Gastroesophageal sphincter (tissue), 4 donors: ENCODE data around the gene METRN. TPM values are rescaled to one million over a fixed set of nuclear protein-coding genes. Genes with fewer than 3 reads are reported as not detected.

Source experiments
- ATAC-seq: fragments of 150-250 bp; one replicate; pipeline ENCODE4 v1.9.1; 2016; ENCODE audit warnings: mild to moderate bottlenecking, moderate library complexity
- H3K27ac ChIP-seq, 4 donors: fragments of 200-600 bp; sonication (generic) in 3 of 4; 1 replicate in 3 of 4; 2 replicates in 1 of 4; pipeline ENCODE4 v1.5.1; 2016 to 2019
- H3K27me3 ChIP-seq: fragments of 200-600 bp; sonication (generic); one replicate; pipeline ENCODE4 v1.5.1; 2019
- H3K36me3 ChIP-seq, 2 donors: fragments of 200-600 bp; sonication (generic); one replicate each; pipeline ENCODE4 v1.5.1; 2019; ENCODE audit warnings: control low read depth in 1 of 2
- H3K4me1 ChIP-seq, 3 donors: fragments of 200-600 bp; sonication (generic); 1 replicate in 2 of 3; 2 replicates in 1 of 3; pipeline ENCODE4 v1.5.1; 2016 to 2019; ENCODE audit warnings: control low read depth in 2 of 3
- H3K4me3 ChIP-seq, 2 donors: fragments of 200-600 bp; sonication (generic); one replicate each; pipeline ENCODE4 v1.5.1; 2019; ENCODE audit warnings: mild to moderate bottlenecking in 1 of 2, moderate library complexity in 1 of 2
- H3K9me3 ChIP-seq, 3 donors: fragments of 200-600 bp; sonication (generic); one replicate each; pipeline ENCODE4 v1.5.1; 2017 to 2019; ENCODE audit warnings: control low read depth in 2 of 3
- EP300 ChIP-seq: sonication (generic); formaldehyde crosslinking; IDR thresholded peaks from one replicate; pipeline ENCODE4 v1.6.1; 2017; ENCODE audit warnings: antibody characterized with exemption, mild to moderate bottlenecking
- POLR2A ChIP-seq, 2 donors: fragments of 450-650 bp; IDR thresholded peaks; one replicate each; pipeline ENCODE4 v1.6.1; 2017; ENCODE audit warnings: antibody characterized with exemption in 2 of 2, mild to moderate bottlenecking in 2 of 2, moderate library complexity in 1 of 2
- POLR2AphosphoS5 ChIP-seq: sonication (generic); formaldehyde crosslinking; IDR thresholded peaks from one replicate; pipeline ENCODE4 v1.6.1; 2017; ENCODE audit warnings: antibody characterized with exemption
- WGBS, 2 donors: methylation state at CpG; one replicate each; pipeline ENCODE4 v1.1.5; 2018; ENCODE audit warnings: low coverage in 1 of 2; 5-methylcytosine and 5-hydroxymethylcytosine counted together
- total RNA-seq, 4 donors: library from RNA; depleted of rRNA; stranded (reverse); fragments of >200 nt; gene quantifications; one replicate each; pipeline ENCODE4 v1.1.0, GENCODE V29; 2016
- TF ChIP-seq, protein P1 (sequence below), 4 experiments: fragments of 200-600 bp in 2 of 4; fragments of 450-650 bp in 2 of 4; sonication (generic) in 1 of 4; IDR thresholded peaks; one replicate each; pipeline ENCODE4 v1.5.1; 2017 to 2019; ENCODE audit warnings: antibody characterized with exemption in 4 of 4, mild to moderate bottlenecking in 2 of 4, moderate library complexity in 2 of 4

METRN gene
- total RNA-seq, 4 donors from 2014 or later = 22.6 to 77.7 (median 63.8) TPM

DNA sequence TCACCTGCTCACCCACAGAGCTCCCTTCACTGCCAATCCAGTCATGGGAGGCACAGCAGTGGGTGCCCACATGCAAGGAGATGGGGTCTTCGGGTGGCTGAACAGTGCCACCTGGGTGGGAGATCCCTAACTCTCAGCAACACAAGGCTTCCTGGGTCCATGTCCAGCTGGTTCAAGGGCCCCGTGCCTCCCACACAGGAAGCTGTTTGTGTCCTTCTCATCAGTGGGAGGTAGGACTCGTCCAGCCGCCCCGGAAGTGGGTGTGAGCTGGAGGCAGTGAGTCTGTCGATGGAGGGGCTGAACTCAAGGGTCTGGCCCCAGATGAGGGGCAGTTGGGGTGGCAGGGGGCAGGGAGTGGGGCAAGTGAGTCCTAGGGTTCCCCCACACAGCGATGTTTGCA, 10.9 kb upstream of the METRN start:
- TF ChIP-seq POLR2AphosphoS5 = no peak
- no peak for TF ChIP-seq EP300
- TF ChIP-seq POLR2A (IDR thresholded peaks at IDR 0.05) = no peak
- TF ChIP-seq, protein P1, sequence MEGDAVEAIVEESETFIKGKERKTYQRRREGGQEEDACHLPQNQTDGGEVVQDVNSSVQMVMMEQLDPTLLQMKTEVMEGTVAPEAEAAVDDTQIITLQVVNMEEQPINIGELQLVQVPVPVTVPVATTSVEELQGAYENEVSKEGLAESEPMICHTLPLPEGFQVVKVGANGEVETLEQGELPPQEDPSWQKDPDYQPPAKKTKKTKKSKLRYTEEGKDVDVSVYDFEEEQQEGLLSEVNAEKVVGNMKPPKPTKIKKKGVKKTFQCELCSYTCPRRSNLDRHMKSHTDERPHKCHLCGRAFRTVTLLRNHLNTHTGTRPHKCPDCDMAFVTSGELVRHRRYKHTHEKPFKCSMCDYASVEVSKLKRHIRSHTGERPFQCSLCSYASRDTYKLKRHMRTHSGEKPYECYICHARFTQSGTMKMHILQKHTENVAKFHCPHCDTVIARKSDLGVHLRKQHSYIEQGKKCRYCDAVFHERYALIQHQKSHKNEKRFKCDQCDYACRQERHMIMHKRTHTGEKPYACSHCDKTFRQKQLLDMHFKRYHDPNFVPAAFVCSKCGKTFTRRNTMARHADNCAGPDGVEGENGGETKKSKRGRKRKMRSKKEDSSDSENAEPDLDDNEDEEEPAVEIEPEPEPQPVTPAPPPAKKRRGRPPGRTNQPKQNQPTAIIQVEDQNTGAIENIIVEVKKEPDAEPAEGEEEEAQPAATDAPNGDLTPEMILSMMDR (IDR thresholded peaks at IDR 0.05) = no peak
- no peak overlapping the region for H3K27ac ChIP-seq
- H3K36me3 ChIP-seq = no peaks in the 10 kb centered on the region
- peaks cover 100% of the 10 kb centered on the region for H3K27me3 ChIP-seq
- no CpG with 5 or more reads among the region's 7 CpGs for WGBS, 2 donors
- no peaks in the 10 kb centered on the region for H3K9me3 ChIP-seq
- ATAC-seq = no peak
- H3K4me3 ChIP-seq = no peak overlapping the region
- H3K4me1 ChIP-seq = peaks cover 0 to 32% (median 7%) of the 10 kb centered on the region in 3 donors

DNA sequence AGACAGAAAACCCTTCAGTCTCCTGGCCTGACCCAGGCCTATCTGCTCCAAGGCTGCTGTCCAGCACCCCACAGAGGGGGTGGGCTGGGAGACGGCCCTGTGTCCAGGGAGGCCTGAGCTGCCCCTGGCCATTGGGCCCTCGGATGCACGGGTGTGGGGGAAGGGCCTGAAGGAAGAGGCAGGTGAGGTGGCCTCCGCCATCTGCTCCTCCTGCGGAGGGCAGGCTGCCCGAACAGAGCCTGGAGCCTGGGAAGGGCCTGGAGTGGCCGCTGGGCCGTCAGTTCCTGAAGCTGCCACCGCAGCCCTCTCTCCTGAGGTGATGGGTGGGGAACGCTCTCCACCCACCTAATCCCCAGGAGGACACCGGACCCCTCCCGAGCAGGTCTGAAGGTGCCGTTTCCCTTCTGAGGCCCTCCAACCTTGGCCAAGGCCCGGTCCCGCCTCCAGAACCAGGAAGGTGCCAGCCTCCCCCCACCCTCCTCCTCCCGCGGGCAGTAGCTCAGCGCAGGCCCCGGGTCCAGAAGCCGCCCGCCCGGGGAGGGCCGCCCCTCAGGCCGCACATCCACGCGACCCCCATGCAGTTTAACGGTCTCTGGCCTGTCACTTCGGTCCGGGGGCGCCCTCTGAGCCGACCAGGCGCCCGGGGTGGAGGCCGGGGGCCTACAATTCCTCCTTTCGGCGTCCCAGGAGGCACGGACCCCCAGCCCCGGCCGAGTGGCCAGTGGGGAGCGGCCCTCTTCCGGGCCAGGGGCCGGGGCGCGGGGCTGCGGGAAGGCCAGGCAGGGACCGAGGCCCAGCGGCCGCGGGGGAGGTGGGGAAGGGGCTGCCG, 10.2 kb upstream of the METRN start:
- TF ChIP-seq, protein P1 (IDR thresholded peaks at IDR 0.05) = no peak
- no peak for TF ChIP-seq EP300
- TF ChIP-seq POLR2A (IDR thresholded peaks at IDR 0.05) = no peak
- no peak for TF ChIP-seq POLR2AphosphoS5
- H3K36me3 ChIP-seq = no peaks in the 10 kb centered on the region
- 32% methylated on average over 5 of the region's 50 CpGs; no CpG with 5 or more reads in 1 of the 2 donors for WGBS, 2 donors
- ATAC-seq = no peak
- no peak overlapping the region for H3K27ac ChIP-seq
- H3K9me3 ChIP-seq = no peaks in the 10 kb centered on the region
- H3K27me3 ChIP-seq = peaks cover 100% of the 10 kb centered on the region
- peak overlapping the region in 1 of 2 donors; percentile 28 for H3K4me3 ChIP-seq
- H3K4me1 ChIP-seq = peaks cover 0 to 37% (median 9%) of the 10 kb centered on the region in 3 donors

DNA sequence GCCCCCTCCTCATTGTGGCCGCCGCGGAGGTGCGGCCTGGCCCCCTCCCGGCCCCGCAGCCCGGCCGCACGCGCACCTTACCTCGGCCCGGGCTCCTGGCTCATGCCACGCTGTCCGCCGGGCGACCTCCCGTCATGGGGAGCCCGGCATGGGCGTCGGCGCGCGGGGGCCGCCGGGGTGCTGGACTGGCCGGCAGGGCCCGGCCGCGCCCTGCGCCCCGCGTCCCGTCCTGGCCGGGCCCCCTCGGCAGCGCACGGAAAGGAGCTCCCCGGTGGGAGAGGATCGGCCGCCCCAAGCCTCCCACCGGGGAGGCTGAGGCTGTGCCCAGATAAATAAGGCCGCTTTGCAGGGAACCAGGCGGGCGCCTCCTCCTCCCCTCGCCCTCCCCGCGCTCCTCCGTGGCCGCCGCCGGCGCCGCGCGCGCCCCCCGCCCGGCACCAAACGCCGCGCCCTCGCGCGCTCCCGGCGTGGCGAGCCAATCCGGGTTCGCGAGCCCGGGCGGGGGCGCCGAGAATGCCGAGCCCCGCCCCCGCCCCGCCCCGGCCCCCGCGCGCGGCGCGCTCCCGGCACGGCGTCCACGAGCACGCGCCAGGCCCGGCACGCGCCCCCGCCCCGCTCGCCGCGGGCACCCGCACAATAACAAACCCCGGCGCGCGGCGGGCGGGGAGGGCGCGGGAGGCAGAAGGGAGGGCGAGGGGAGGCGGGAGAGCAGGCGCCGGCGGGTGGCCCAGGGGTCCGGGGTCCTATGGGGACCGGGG, 9.3 kb upstream of the METRN start, which contains the start of gene FBXL16:
Gene FBXL16 (minus strand): TSS at position 371 of the 758 bp plus-strand sequence. CDS start 8,396 bp downstream, outside the sequence.
- WGBS, 2 donors = no CpG with 5 or more reads among the region's 115 CpGs
- Histone ChIP-seq H3K27ac (no peak within 1 kb of the TSS), H3K4me1 (peaks cover 0 to 39% (median 10%) of the 10 kb centered on the region in 3 donors), H3K27me3 (peaks cover 100% of the 10 kb centered on the region), H3K4me3 (peak within 1 kb of the TSS in 1 of 2 donors; percentile 28), H3K9me3 (no peaks in the 10 kb centered on the region), H3K36me3 (no peaks in the 10 kb centered on the region)
- ATAC-seq = no peak
- TF ChIP-seq POLR2AphosphoS5 (no peak), POLR2A (IDR thresholded peaks at IDR 0.05) (no peak)
- TF ChIP-seq, protein P1 (IDR thresholded peaks at IDR 0.05) = no peak

DNA sequence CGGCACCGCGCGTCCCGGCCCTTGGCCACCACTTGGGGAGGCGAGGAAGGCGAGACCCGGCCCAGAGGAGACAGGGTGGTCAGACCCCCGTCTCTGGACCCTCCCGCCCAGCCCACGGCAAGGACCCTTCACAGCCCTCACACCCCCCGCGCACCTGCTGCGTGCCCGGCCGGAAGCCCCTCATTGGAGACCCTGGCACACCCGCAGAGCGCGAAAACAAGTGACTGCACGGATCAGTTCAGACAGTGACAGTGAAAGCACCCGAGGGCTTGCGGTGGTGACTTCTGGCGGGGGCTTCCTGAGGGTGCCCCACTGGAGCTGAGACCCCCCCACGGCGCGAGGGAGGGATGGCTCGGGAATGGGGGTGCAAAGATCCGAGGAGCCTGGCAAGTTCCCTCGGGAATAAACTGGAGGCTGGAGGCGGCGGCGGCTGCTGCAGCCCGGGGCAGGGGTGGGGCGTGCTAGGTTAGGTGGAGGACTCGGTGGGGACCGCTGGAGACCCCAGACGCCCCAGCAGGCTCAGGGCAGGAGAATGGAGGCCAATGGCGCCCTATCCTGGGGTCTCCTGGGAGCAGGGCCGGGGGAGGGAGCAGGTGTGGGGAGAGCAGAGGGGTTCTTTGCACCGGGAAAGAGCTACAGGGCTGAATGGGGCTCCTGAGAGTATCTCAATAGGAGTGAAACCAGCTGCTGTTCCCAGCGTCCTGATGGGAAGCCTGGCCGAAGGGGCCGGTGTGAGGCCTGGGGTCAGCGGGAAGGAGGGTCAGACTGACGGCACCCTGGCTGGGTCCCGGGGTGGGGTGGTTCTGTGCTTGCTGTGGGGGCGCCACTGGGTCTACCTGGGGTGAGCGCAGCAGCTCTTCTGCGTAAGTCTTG, 8.5 kb upstream of the METRN start:
- ATAC-seq = no peak
- H3K4me1 ChIP-seq = peaks cover 0 to 38% (median 7%) of the 10 kb centered on the region in 3 donors
- WGBS, 2 donors = 3 to 9% methylated on average over 6 of the region's 49 CpGs
- no peaks in the 10 kb centered on the region for H3K36me3 ChIP-seq
- H3K9me3 ChIP-seq = no peaks in the 10 kb centered on the region
- H3K27ac ChIP-seq = no peak overlapping the region
- TF ChIP-seq POLR2A (IDR thresholded peaks at IDR 0.05) = no peak
- TF ChIP-seq, protein P1 (IDR thresholded peaks at IDR 0.05) = no peak
- TF ChIP-seq POLR2AphosphoS5 = no peak
- TF ChIP-seq EP300 = no peak
- peak overlapping the region in 1 of 2 donors; percentile 16 for H3K4me3 ChIP-seq
- H3K27me3 ChIP-seq = peaks cover 100% of the 10 kb centered on the region
